Measurements from ENCODE around the gene NIPAL1.

The NIPAL1 gene

GRCh38 chr4:48078862-48079655, 62.5 kb downstream of the NIPAL1 start:
- no peak for DNase-seq (ENCODE audit: low read depth in 1 of 2, low spot score in 1 of 2)
- no peak overlapping the region for H3K4me3 ChIP-seq (replicated peaks; ENCODE audit: insufficient read depth, low read length)

GRCh38 chr4:48079972-48080391, 63.4 kb downstream of the NIPAL1 start:
- no peak for DNase-seq (ENCODE audit: low read depth in 1 of 2, low spot score in 1 of 2)
- Histone ChIP-seq H3K27me3 (ENCODE audit: insufficient read depth, poor library complexity, severe bottlenecking) (no peaks in the 10 kb centered on the region), H3K27ac (replicated peaks) (no peak overlapping the region), H3K4me3 (replicated peaks; ENCODE audit: insufficient read depth, low read length) (no peak overlapping the region)
- TF ChIP-seq POLR2AphosphoS5 (IDR thresholded peaks at IDR 0.05; ENCODE audit: low read depth), result no peak
- no peak for TF ChIP-seq REST (IDR thresholded peaks at IDR 0.05; ENCODE audit: insufficient replicate concordance, low read depth)
- TF ChIP-seq GABPA (IDR thresholded peaks at IDR 0.05; ENCODE audit: low read depth), result no peak
- TF ChIP-seq CTCF (IDR thresholded peaks at IDR 0.05; ENCODE audit: insufficient read depth, low read length), result no peak
- no peak for TF ChIP-seq SPI1 (IDR thresholded peaks at IDR 0.05; ENCODE audit: borderline replicate concordance, low read depth)

More at GRCh38 chr4:48078862-48079655, 62.5 kb downstream of the NIPAL1 start:
- TF ChIP-seq REST (IDR thresholded peaks at IDR 0.05; ENCODE audit: insufficient replicate concordance, low read depth) (no peak), CTCF (IDR thresholded peaks at IDR 0.05; ENCODE audit: insufficient read depth, low read length) (no peak), GABPA (IDR thresholded peaks at IDR 0.05; ENCODE audit: low read depth) (no peak), POLR2AphosphoS5 (IDR thresholded peaks at IDR 0.05; ENCODE audit: low read depth) (no peak), SPI1 (IDR thresholded peaks at IDR 0.05; ENCODE audit: borderline replicate concordance, low read depth) (no peak)
- H3K27ac ChIP-seq (replicated peaks), result no peak overlapping the region
- no peaks in the 10 kb centered on the region for H3K27me3 ChIP-seq (ENCODE audit: insufficient read depth, poor library complexity, severe bottlenecking)

GRCh38 chr4:48081196-48081595, 64.6 kb downstream of the NIPAL1 start:
- TF ChIP-seq POLR2AphosphoS5 (IDR thresholded peaks at IDR 0.05; ENCODE audit: low read depth) (no peak), GABPA (IDR thresholded peaks at IDR 0.05; ENCODE audit: low read depth) (no peak), CTCF (IDR thresholded peaks at IDR 0.05; ENCODE audit: insufficient read depth, low read length) (no peak), SPI1 (IDR thresholded peaks at IDR 0.05; ENCODE audit: borderline replicate concordance, low read depth) (no peak), REST (IDR thresholded peaks at IDR 0.05; ENCODE audit: insufficient replicate concordance, low read depth) (no peak)
- Histone ChIP-seq H3K27me3 (ENCODE audit: insufficient read depth, poor library complexity, severe bottlenecking) (no peaks in the 10 kb centered on the region), H3K4me3 (replicated peaks; ENCODE audit: insufficient read depth, low read length) (no peak overlapping the region), H3K27ac (replicated peaks) (no peak overlapping the region)
- DNase-seq (ENCODE audit: low read depth in 1 of 2, low spot score in 1 of 2), result no peak
